HG03558 (cell line): ENCODE data around the gene HSPE1.

Experiments
- ATAC-seq: cut with Tn5 transposase; IDR thresholded peaks from one replicate; pipeline ENCODE4 v1.9.1; 2021; ENCODE audit warnings: moderate number of reproducible peaks; ENCODE audit not compliant: unreplicated experiment; ENCODE audit errors: extremely low read depth

The HSPE1 gene

DNA sequence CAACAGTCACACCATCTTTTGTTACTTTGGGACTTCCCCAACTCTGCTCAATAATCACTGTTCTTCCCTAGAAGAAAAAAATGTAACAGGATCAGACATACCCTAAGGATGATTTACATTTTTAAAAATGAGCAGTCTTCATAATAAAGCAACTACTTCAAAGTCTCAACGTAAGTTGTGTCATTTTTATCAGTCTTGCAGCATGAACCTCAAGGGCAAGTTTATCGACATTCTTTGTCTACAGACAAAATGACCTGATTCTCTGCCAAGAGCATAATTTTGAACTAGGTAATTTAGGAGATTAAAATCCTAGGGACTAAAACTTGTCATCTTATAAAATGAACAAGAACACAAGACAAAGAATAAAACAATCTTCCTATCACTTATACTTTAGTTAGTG, 2.9 kb upstream of the HSPE1 start:
- no peak for ATAC-seq

DNA sequence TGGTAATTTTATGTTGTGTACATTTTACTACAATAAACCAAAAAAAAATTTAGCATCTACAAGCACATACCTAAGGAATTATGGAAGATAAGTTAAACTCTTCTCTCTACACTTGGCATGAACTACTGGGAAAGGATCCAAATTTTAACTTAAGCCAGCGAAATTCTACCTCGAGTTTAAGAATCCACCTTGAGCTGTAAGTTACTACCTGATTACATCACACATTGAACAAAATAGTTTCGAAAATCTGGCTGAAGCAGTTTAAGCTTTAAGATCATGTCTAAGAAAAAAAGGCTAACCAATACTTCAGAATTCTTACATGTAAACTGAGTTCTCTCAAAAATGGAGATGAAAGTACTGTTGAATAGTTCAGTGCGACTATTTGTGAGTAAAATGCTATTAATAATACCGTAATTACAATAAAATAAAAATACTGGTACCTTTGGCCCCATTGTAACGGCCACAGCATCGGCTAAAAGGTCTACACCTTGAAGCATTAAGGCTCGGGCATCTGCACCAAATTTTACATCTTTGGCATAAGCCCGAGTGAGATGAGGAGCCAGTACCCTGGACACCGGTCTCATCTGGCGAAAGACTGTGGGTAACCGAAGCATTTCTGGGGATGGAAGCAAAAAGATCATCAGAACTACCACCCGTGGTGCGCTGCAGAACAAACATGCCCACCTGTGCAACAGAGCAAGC, 1.8 kb upstream of the HSPE1 start:
- ATAC-seq, result no peak

DNA sequence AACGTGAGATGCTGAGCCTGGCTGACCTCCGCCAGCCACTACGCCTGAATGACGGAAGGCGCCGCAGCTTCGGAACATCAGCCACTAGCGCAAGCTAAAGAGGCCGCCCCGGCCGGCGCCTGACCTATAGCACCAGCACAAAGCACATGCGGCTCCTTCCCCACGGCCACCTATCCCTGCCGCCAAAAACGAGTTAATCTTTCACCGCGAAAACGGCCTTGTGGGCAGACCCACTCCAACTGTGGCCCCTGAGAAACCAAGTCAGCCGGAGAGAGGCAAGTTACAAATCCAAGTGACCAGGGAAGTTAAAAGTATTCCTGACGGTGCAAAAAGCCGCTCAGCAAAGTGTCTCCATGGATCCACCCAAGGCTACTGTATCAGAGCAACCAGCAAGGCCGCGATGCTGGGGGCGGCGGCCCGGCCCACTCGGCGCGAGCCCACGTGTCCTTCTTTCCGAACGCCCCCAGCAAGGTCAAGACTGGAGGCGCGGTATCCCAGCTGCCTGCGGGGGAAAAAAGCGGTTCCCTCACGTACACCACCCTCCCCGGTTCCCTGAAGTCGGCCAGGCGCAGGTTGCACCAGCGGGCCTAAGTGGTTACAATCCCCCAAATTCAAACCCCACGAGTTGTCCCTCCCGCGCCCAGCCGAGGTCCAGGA, 1.1 kb upstream of the HSPE1 start:
- peak; percentile 11 for ATAC-seq

DNA sequence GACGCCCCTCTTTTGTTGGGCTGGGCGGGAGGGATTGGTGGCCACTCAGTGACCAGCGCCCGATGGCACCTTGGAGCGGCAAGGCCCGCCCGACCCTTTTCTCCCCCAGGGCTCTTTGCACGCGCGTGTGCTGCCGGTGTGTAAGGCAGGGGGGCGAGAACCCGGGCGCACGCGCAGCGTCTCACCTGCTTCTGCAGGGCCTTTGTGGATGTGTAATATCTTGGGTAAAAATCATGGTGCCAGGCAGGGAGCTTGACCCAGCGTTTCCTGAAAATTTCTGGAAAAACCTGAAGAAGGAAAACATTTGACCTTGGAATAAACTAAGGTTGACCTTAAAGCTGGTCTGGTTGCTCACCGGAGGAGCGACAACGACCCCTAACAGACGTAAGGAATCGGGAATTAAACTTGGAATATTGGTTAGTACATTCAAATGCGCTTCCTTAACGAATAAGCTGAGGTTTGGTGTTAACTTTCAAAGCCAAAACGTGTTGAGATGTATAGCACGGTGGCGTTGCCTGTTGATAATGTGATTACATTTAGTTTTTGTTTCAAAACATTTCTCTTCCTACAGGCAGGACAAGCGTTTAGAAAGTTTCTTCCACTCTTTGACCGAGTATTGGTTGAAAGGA, 438 bp downstream of the HSPE1 start:
- no peak for ATAC-seq

DNA sequence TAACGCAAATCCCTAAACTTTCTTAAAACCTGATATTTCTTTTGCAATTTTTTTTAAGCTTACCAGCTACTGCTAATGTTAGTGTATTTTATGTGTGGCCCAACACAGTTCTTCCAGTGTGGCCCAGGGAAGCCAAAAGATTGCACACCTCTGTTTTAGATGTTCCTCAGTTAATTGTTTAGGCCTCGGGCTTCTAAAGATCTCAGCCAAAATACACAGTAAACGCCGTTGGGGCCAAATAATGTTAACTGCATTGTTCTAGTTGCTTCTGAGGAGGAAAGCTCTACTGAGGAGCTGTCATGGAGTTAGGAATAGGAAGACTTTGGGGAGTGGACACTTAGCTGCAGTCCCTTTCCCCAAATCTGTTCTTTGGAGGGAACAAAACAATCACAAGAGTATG, 2.0 kb downstream of the HSPE1 start:
- ATAC-seq, result no peak

GRCh38 chr2:197502685-197503084, 2.5 kb downstream of the HSPE1 start:
- ATAC-seq, result no peak

DNA sequence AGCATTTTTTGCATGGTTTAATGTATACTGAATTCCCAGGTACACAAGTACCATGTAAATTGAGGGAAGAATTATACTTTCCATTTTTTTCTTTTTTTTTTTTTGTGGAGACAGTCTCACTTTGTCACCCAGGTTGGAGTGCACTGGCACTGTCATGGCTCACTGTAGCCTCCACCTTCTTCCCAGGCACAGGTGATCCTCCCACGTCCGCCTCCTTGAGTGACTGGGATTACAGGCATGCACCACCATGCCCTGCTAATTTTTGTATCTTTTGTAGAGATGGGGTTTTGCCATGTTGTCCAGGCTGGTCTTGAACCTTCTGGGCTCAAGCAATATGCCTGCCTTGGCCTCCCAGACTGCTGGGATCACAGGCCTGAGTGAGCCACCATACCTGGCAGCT, 3.8 kb downstream of the HSPE1 start:
- ATAC-seq, result no peak

DNA sequence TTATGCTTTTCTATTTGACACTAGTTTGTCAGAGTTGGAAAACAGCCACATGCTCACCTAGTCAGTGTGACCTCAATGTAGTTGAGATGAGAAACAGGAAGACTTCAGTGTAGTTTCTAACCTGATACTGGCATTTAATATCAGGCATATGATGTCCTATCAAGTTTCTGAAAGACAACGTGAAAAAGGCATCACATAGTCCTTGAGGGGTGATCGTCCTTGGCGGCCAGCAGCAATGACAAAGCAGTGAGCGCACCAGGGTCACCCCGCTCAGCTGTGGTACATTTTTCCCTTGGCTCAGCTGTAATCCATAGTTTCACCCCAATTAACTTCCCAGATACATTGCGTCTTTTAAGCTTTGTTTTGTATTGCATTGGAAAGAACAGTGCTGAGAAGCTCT, 4.3 kb downstream of the HSPE1 start:
- no peak for ATAC-seq

GRCh38 chr2:197506658-197507057, 6.5 kb downstream of the HSPE1 start:
- ATAC-seq, result no peak

- no peak for ATAC-seq
These were observed 13.7 kb downstream of the HSPE1 start for GRCh38 chr2:197513915-197514314.

DNA sequence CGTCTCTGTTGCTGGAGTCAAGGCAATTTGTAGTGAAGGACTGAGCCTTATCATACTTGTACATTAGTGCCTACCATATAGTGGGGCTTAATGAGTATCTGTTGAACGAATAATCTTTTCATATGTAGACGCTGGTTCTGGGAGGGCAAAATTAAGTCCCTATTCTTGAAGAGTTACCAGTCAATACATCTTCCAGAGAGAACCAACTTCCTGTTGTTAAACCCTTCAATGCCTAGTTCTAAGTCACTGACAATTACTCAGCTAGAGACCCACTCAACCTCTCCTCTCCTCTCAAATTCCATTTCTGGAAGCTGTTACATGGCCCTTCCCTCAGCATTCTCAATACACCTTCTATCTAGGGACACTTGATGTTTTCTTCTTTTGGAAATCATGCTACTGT, 14.6 kb downstream of the HSPE1 start:
- no peak for ATAC-seq

- no peak for ATAC-seq
These were observed 15.1 kb downstream of the HSPE1 start for GRCh38 chr2:197515315-197515738.

GRCh38 chr2:197515739-197516392, 15.7 kb downstream of the HSPE1 start, which contains the start of gene MOB4:
TSS of gene MOB4 (plus strand) at chr2:197516066. CDS start at chr2:197516087, 21 bp downstream.
- peak; percentile 91 for ATAC-seq

DNA sequence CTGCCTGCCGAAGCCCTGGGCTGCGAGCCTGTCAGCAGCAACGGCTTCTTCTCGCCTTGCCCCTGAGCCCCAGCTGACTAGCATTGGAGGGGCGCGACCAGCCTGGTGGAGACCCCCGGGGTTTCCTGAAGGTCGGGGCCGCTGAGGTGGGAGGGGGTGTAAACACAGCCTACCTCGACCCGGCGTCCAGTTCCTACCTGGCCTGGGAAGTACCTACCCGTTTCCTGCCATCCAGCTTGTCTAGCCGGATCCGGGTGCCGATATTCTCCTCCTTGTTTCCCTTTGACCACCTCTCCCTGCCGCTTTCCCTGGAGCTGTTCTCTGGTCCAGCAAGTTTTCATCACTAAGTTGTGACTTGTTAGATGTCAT, 16.2 kb downstream of the HSPE1 start:
- ATAC-seq, result no peak

GRCh38 chr2:197517150-197517549, 17.0 kb downstream of the HSPE1 start:
- ATAC-seq, result no peak

- no peak for ATAC-seq
These were observed 38.2 kb downstream of the HSPE1 start for GRCh38 chr2:197538412-197538811.

- ATAC-seq, result no peak
These were observed 39.6 kb downstream of the HSPE1 start for GRCh38 chr2:197539734-197540133.

DNA sequence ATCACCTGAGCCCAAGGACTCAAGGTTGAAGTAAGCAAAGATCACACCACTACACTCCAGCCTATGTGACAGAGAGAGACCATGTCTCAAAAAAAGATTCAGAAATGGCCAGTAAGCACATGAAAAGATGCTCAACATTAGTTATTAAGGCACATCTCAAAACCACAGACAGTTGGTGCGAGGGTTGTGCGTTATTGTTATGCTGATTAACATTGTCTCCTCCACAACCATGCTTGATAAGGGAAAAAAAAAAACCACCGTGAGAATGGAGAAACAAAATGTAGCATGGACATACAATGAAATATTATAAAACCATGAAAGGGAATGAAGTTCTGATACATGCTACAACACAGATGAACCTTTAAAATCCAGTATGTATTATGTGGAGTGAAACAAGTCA, 43.0 kb downstream of the HSPE1 start:
- ATAC-seq, result no peak

DNA sequence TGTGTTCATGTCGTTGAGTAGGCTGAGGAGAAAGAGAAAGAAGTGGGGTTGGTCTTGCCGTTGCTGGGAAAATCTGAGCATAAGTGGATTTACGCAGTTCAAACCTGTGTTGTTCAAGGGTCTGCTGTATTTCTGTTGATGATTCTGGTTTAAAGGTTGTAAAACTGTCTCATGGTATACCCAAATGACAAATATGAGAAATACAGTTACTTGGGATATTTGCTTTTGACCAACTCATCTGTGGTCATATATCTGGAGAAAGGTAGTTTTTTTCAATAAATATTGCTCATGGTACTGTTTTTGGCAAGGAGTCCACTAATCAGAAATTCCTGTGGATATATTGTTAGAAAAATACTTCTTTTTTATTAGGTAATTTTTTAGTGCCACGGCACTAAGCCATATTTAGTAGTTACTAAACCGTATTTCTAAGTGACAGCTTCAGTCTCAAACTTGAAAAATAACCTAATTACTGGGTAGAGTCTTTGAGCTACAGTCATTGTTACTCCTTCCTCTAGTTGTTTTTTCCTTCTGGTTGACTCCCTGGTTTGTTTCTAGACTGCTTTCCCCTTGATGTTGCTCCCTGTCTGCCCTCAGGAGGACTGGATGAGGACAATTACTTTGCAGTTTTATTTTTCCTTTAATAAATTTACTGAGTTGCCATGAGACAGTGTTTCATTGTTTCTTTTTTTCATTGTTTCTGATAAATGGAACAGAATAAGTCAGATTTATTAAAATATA, 47.2 kb downstream of the HSPE1 start:
- ATAC-seq, result no peak

- no peak for ATAC-seq
These were observed 48.4 kb downstream of the HSPE1 start for GRCh38 chr2:197548582-197548981.
